GM13977 (cell line): ENCODE measurements around the gene KDM1A.

Experiments used
- DNase-seq: peaks from one replicate; pipeline ENCODE4 v3.0.0; 2012; ENCODE audit warnings: low spot score
- in situ Hi-C: fragments of 300-500 bp; cut with MboI; formaldehyde crosslinking; loops from one replicate; pipeline ENCODE4 v1.12.0; 2022; ENCODE audit warnings: low sequenced_read_pairs, low pct_unique_long_range_greater_than_20kb, mixed read lengths, inconsistent platforms; ENCODE audit not compliant: unreplicated experiment
- TF ChIP-seq, protein P1 (sequence below): IDR thresholded peaks from 2 replicates; pipeline ENCODE4 v1.5.1; 2012; ENCODE audit warnings: mild to moderate bottlenecking, control low read depth; ENCODE audit not compliant: insufficient read depth; ENCODE audit errors: extremely low read depth, missing control alignments

Gene KDM1A

DNA sequence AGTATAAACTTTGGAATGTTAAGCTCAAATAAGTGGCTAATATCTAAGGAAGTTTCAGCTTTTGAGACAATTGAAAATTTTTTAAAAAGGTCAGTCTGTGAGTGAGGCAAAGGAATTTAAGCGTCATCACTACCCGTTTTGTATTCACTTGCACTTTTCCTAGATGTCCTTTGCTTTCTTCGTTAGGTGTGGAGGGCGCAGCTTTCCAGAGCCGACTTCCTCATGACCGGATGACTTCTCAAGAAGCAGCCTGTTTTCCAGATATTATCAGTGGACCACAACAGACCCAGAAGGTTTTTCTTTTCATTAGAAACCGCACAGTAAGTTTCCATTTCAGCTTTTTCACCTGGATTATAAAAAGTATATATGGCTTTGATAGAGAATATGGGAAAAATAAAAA, 30.9 kb downstream of the KDM1A start:
- DNase-seq, result no peak
- TF ChIP-seq, protein P1, sequence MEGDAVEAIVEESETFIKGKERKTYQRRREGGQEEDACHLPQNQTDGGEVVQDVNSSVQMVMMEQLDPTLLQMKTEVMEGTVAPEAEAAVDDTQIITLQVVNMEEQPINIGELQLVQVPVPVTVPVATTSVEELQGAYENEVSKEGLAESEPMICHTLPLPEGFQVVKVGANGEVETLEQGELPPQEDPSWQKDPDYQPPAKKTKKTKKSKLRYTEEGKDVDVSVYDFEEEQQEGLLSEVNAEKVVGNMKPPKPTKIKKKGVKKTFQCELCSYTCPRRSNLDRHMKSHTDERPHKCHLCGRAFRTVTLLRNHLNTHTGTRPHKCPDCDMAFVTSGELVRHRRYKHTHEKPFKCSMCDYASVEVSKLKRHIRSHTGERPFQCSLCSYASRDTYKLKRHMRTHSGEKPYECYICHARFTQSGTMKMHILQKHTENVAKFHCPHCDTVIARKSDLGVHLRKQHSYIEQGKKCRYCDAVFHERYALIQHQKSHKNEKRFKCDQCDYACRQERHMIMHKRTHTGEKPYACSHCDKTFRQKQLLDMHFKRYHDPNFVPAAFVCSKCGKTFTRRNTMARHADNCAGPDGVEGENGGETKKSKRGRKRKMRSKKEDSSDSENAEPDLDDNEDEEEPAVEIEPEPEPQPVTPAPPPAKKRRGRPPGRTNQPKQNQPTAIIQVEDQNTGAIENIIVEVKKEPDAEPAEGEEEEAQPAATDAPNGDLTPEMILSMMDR, result no peak
- in situ Hi-C loops, result no loop called here

DNA sequence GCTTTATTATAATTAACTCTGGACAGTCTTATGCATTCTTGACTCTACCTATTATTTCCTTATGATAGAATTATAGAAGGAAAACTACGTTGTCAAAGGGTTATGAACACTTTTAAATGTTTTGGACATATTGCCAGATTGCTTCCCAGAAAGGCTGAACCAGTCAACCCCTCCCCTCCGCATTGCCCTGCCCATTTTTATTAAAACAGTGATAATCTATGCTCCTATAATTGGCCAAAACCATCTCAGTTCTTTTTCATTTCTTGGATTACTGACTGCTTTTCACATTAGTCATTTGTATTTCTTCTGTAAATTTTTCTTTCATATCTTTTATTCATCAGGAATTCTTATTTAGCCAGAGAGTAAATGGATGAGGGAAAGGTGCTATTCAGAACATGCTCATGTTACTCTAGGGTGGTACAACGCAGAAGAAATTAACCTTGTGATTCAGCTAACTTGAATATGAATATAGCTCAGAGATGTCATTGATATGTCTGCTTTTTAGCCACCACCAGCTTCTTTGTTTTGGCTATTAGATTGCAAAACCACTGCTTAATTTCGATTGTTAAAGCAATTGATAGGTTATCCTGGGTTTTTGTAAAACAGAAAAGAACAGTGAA, 32.1 kb downstream of the KDM1A start:
- in situ Hi-C loops, result no loop called here
- TF ChIP-seq, protein P1, result no peak
- DNase-seq, result no peak

- TF ChIP-seq, protein P1, result no peak
- in situ Hi-C loops, result no loop called here
- no peak for DNase-seq
Observed at GRCh38 chr1:23057301-23057700, 38.0 kb downstream of the KDM1A start.

- DNase-seq, result no peak
- in situ Hi-C loops, result no loop called here
- TF ChIP-seq, protein P1, result no peak
Observed at GRCh38 chr1:23062271-23062670, 43.0 kb downstream of the KDM1A start.

- TF ChIP-seq, protein P1, result no peak
- DNase-seq, result no peak
- in situ Hi-C loops, result no loop called here
Observed at GRCh38 chr1:23065385-23065784, 46.1 kb downstream of the KDM1A start.

GRCh38 chr1:23066075-23066474, 46.8 kb downstream of the KDM1A start:
- TF ChIP-seq, protein P1, result no peak
- no peak for DNase-seq
- in situ Hi-C loops, result no loop called here

DNA sequence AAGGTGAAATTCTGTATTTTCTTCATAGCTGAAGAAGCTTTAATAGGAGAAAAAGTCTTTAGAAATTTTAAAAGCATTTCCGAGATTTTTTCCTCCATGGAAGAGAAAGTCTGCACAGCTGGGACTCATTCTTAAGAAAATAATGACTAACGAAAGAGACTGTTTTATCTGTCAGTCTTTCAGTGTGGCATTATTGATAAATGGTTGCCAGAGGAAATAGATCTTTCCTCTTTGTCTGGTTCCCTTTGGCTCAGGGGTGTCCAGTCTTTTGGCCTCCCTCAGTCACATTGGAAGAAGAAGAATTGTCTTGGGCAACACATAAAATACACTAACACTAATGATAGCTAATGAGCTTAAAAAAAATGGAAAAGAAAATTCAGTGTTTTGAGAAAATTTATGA, 49.9 kb downstream of the KDM1A start:
- TF ChIP-seq, protein P1, result no peak
- in situ Hi-C loops, result no loop called here
- DNase-seq, result no peak
